H1 (cell line): ENCODE measurements around the gene RCBTB1. TPM values are rescaled to one million over a fixed set of nuclear protein-coding genes. Genes with fewer than 3 reads are reported as not detected.

ENCODE experiments used
- CTCF ChIA-PET: fragments of 300-600 bp; sonication (Branson Sonifier 250); formaldehyde crosslinking; loops from one replicate; lab custom pipeline; 2021; ENCODE audit not compliant: partially characterized antibody; lab: Charles Lee
- POLR2A ChIA-PET: fragments of 300-600 bp; sonication (Branson Sonifier 250); formaldehyde crosslinking; loops from one replicate; lab custom pipeline; 2021; ENCODE audit warnings: inconsistent platforms; ENCODE audit not compliant: partially characterized antibody; lab: Charles Lee
- DNase-seq, 2 experiments: peaks; one replicate each; pipeline versions ENCODE4 v3.0.0 to v3.0.0-alpha.2; 2010 to 2022; ENCODE audit warnings: low spot score in 2 of 2, low read depth in 1 of 2, mixed read lengths in 1 of 2
- FAIRE-seq: peaks from 2 replicates; lab custom pipeline; 2011; peaks lifted over from hg19 to GRCh38; lab: Jason Lieb, UNC
- H2AFZ ChIP-seq: 2 replicates; pipeline ENCODE4 v1.8.1; 2012; ENCODE audit warnings: low read length, inconsistent platforms
- H2AK5ac ChIP-seq: 2 replicates; pipeline ENCODE4 v1.6.1; 2013; ENCODE audit warnings: low read depth, low read length
- H2BK120ac ChIP-seq: replicated peaks from 2 replicates; pipeline ENCODE3; 2013; ENCODE audit warnings: low read depth, low read length, inconsistent platforms
- H2BK12ac ChIP-seq: 2 replicates; pipeline ENCODE4 v1.6.1; 2013; ENCODE audit warnings: low read depth, low read length
- H2BK15ac ChIP-seq: 2 replicates; pipeline ENCODE4 v1.6.1; 2013; ENCODE audit warnings: low read length
- H2BK20ac ChIP-seq: 2 replicates; pipeline ENCODE4 v1.6.1; 2013; ENCODE audit warnings: low read length
- H2BK5ac ChIP-seq: 2 replicates; pipeline ENCODE4 v1.6.1; 2013; ENCODE audit warnings: low read depth, low read length
- H3K14ac ChIP-seq: 2 replicates; pipeline ENCODE4 v1.6.1; 2013; ENCODE audit warnings: inconsistent platforms; ENCODE audit not compliant: insufficient read length
- H3K18ac ChIP-seq: 2 replicates; pipeline ENCODE4 v1.6.1; 2013; ENCODE audit warnings: low read length; ENCODE audit errors: extremely low read depth
- H3K23ac ChIP-seq: 2 replicates; pipeline ENCODE4 v1.6.1; 2013; ENCODE audit warnings: inconsistent platforms; ENCODE audit not compliant: insufficient read length
- H3K23me2 ChIP-seq: 2 replicates; pipeline ENCODE4 v1.6.1; 2013; ENCODE audit warnings: low read depth, low read length
- H3K27ac ChIP-seq: 2 replicates; pipeline ENCODE4 v1.6.1; 2011; ENCODE audit warnings: low read depth, low read length, inconsistent platforms
- H3K27me3 ChIP-seq, 4 experiments: replicated peaks in 1 of 4; 1 replicate in 1 of 4; 2 replicates in 3 of 4; pipeline versions ENCODE4 v1.6.1 to v1.8.1; 2011 to 2013; ENCODE audit warnings: low read length in 3 of 4, mild to moderate bottlenecking in 3 of 4, inconsistent platforms in 2 of 4, mixed read lengths in 2 of 4, moderate library complexity in 1 of 4; ENCODE audit not compliant: control insufficient read depth in 3 of 4, insufficient read depth in 3 of 4; ENCODE audit errors: extremely low read depth in 1 of 4
- H3K36me3 ChIP-seq, 4 experiments: 2 replicates each; pipeline versions ENCODE4 v1.6.1 to v1.8.1; 2011 to 2013; ENCODE audit warnings: mild to moderate bottlenecking in 4 of 4, low read length in 3 of 4, moderate library complexity in 2 of 4, control low read depth in 1 of 4, inconsistent platforms in 1 of 4; ENCODE audit not compliant: insufficient read depth in 4 of 4, control insufficient read depth in 2 of 4
- H3K4ac ChIP-seq: replicated peaks from 2 replicates; pipeline ENCODE3; 2013; ENCODE audit warnings: low read length, low read depth, mixed read lengths, inconsistent platforms; ENCODE audit not compliant: insufficient read length
- H3K4me1 ChIP-seq, 4 experiments: replicated peaks in 1 of 4; 1 replicate in 1 of 4; 2 replicates in 3 of 4; pipeline versions ENCODE4 v1.6.1 to v1.8.1; 2011 to 2013; ENCODE audit warnings: low read length in 3 of 4, inconsistent platforms in 2 of 4, mixed read lengths in 1 of 4; ENCODE audit not compliant: insufficient read depth in 4 of 4, control insufficient read depth in 3 of 4
- H3K4me2 ChIP-seq, 2 experiments: 2 replicates each; pipeline versions ENCODE4 v1.6.1 to v1.8.1; 2011 to 2013; ENCODE audit warnings: low read depth in 2 of 2, low read length in 2 of 2, control low read depth in 1 of 2, inconsistent platforms in 1 of 2, mild to moderate bottlenecking in 1 of 2; ENCODE audit not compliant: insufficient read depth in 1 of 2
- H3K4me3 ChIP-seq, 4 experiments: fragments of 200-600, 300-600 bp in 1 of 4; sonication (generic), shearing (Covaris generic), sonication (Bioruptor Twin) in 1 of 4; 2 replicates each; pipeline versions ENCODE4 v1.5.1 to v1.8.1; 2011 to 2016; ENCODE audit warnings: low read length in 4 of 4, low read depth in 3 of 4, control low read depth in 2 of 4, inconsistent platforms in 2 of 4, mild to moderate bottlenecking in 2 of 4, mixed read lengths in 1 of 4, moderate library complexity in 1 of 4; ENCODE audit not compliant: insufficient read depth in 2 of 4; ENCODE audit errors: extremely low read depth in 1 of 4
- H3K56ac ChIP-seq: replicated peaks from 2 replicates; pipeline ENCODE3; 2013; ENCODE audit warnings: low read depth, mild to moderate bottlenecking, mixed read lengths, low read length, inconsistent platforms; ENCODE audit not compliant: insufficient read length
- H3K79me1 ChIP-seq: 2 replicates; pipeline ENCODE4 v1.6.1; 2013; ENCODE audit warnings: low read depth, low read length, control low read depth
- H3K79me2 ChIP-seq, 2 experiments: 2 replicates each; pipeline versions ENCODE4 v1.6.1 to v1.8.1; 2012 to 2013; ENCODE audit warnings: low read length in 2 of 2, mild to moderate bottlenecking in 2 of 2, inconsistent platforms in 1 of 2; ENCODE audit not compliant: insufficient read depth in 2 of 2, control insufficient read depth in 1 of 2
- H3K9ac ChIP-seq, 4 experiments: replicated peaks in 1 of 4; 1 replicate in 1 of 4; 2 replicates in 3 of 4; pipeline versions ENCODE4 v1.6.1 to v1.8.1; 2011 to 2013; ENCODE audit warnings: low read depth in 3 of 4, low read length in 3 of 4, control low read depth in 2 of 4, mild to moderate bottlenecking in 2 of 4, moderate library complexity in 2 of 4, inconsistent platforms in 1 of 4; ENCODE audit errors: extremely low read depth in 1 of 4
- H3K9me3 ChIP-seq, 2 experiments: 2 replicates each; pipeline versions ENCODE4 v1.6.1 to v1.8.1; 2012 to 2013; ENCODE audit warnings: mild to moderate bottlenecking in 2 of 2, moderate library complexity in 2 of 2, control low read depth in 1 of 2, inconsistent platforms in 1 of 2, low read depth in 1 of 2, low read length in 1 of 2, mixed read lengths in 1 of 2; ENCODE audit not compliant: insufficient read depth in 2 of 2
- H4K20me1 ChIP-seq, 2 experiments: replicated peaks in 1 of 2; 2 replicates each; pipeline versions ENCODE3 to v1.8.1; 2011 to 2013; ENCODE audit warnings: inconsistent platforms in 2 of 2, low read length in 2 of 2, mild to moderate bottlenecking in 1 of 2; ENCODE audit not compliant: insufficient read depth in 2 of 2, control insufficient read depth in 1 of 2
- H4K5ac ChIP-seq: 2 replicates; pipeline ENCODE4 v1.6.1; 2013; ENCODE audit warnings: low read length, low read depth, mixed read lengths, inconsistent platforms; ENCODE audit not compliant: insufficient read length
- H4K8ac ChIP-seq: 2 replicates; pipeline ENCODE4 v1.8.0; 2013; ENCODE audit warnings: mild to moderate bottlenecking, moderate library complexity, low read length, inconsistent platforms; ENCODE audit not compliant: insufficient read depth; ENCODE audit errors: extremely low read depth
- H4K91ac ChIP-seq: replicated peaks from 2 replicates; pipeline ENCODE3; 2013; ENCODE audit warnings: low read length, mixed read lengths, inconsistent platforms; ENCODE audit not compliant: insufficient read length
- CBX8 ChIP-seq: fragments of 300-800, 300-1000 bp; sonication (generic); IDR thresholded peaks from 2 replicates; pipeline ENCODE4 v1.7.1; 2016; ENCODE audit warnings: low read depth, low read length, borderline replicate concordance
- EGR1 ChIP-seq: IDR thresholded peaks from 2 replicates; pipeline ENCODE4 v1.6.1; 2011; ENCODE audit warnings: low read depth, low read length, borderline replicate concordance
- KDM4A ChIP-seq: IDR thresholded peaks from one replicate; pipeline ENCODE4 v1.7.1; 2012; ENCODE audit warnings: low read depth, mild to moderate bottlenecking, moderate library complexity, low read length, inconsistent platforms; ENCODE audit not compliant: severe bottlenecking
- KDM5A ChIP-seq: fragments of 200-600 bp; IDR thresholded peaks from 2 replicates; pipeline ENCODE4 v1.7.1; 2012; ENCODE audit warnings: mild to moderate bottlenecking, low read length, inconsistent platforms, mixed read lengths
- MAFK ChIP-seq: IDR thresholded peaks from 2 replicates; pipeline ENCODE4 v1.6.1; 2012; ENCODE audit warnings: low read depth, mild to moderate bottlenecking, improper control_type of control experiment, low read length
- NRF1 ChIP-seq: IDR thresholded peaks from 2 replicates; pipeline ENCODE4 v1.6.1; 2011; ENCODE audit warnings: mild to moderate bottlenecking, low read depth, low read length, improper control_type of control experiment
- POLR2AphosphoS5 ChIP-seq: IDR thresholded peaks from 2 replicates; pipeline ENCODE4 v1.6.1; 2011; ENCODE audit warnings: low read depth, low read length
- SIN3A ChIP-seq, 2 experiments: IDR thresholded peaks in 1 of 2; conservative IDR thresholded peaks in 1 of 2; 2 replicates each; pipeline ENCODE4 v1.6.1; 2011 to 2012; ENCODE audit warnings: low read length in 2 of 2, improper control_type of control experiment in 1 of 2, low read depth in 1 of 2, mild to moderate bottlenecking in 1 of 2
- SIX5 ChIP-seq: IDR thresholded peaks from 2 replicates; pipeline ENCODE4 v1.6.1; 2011; ENCODE audit warnings: mild to moderate bottlenecking, low read depth, low read length
- SP1 ChIP-seq: IDR thresholded peaks from 2 replicates; pipeline ENCODE4 v1.6.1; 2011; ENCODE audit warnings: low read depth, low read length
- SP2 ChIP-seq: IDR thresholded peaks from 2 replicates; pipeline ENCODE4 v1.6.1; 2012; ENCODE audit warnings: mild to moderate bottlenecking, low read length, inconsistent platforms
- SRF ChIP-seq: IDR thresholded peaks from 2 replicates; pipeline ENCODE4 v1.6.1; 2011; ENCODE audit warnings: mild to moderate bottlenecking, low read depth, low read length, moderate library complexity
- SUZ12 ChIP-seq: fragments of 200-600 bp; sonication (generic); IDR thresholded peaks from 2 replicates; pipeline ENCODE4 v1.6.1; 2012; ENCODE audit warnings: mild to moderate bottlenecking, inconsistent platforms, low read length, moderate library complexity, mixed read lengths
- TAF1 ChIP-seq: IDR thresholded peaks from 2 replicates; pipeline ENCODE4 v1.6.1; 2011; ENCODE audit warnings: mild to moderate bottlenecking, low read depth, low read length
- WGBS, 2 experiments: shearing (Covaris generic) in 1 of 2; methylation state at CpG; one replicate each; pipeline versions ENCODE4 v1.1.6 to v1.1.7; 2013 to 2015; ENCODE audit warnings: low lambda C conversion rate in 2 of 2, mixed read lengths in 2 of 2, inconsistent platforms in 1 of 2, low coverage in 1 of 2, missing lambda C conversion rate in 1 of 2; ENCODE audit not compliant: insufficient replicate concordance in 2 of 2, insufficient coverage in 1 of 2, insufficient read length in 1 of 2; ENCODE audit errors: extremely low coverage in 1 of 2, missing lambda C conversion rate in 1 of 2; 5-methylcytosine and 5-hydroxymethylcytosine counted together
- polyA plus RNA-seq, 7 experiments: library from polyadenylated mRNA; depleted of rRNA in 3 of 7; stranded (reverse) in 5 of 7; unstranded in 2 of 7; fragments of >200 nt in 5 of 7; fragments of 200-250 nt in 2 of 7; gene quantifications; 1 replicate in 5 of 7; 2 replicates in 1 of 7; 4 replicates in 1 of 7; pipeline versions ENCODE4 v1.2.1 to v1.2.3, GENCODE V29; 2011 to 2013; ENCODE audit warnings: missing spikeins in 2 of 7, mixed read lengths in 2 of 7
- total RNA-seq: library from RNA; stranded (reverse); fragmentation: NEBNext Ultra II Directional; extraction: Animal tissue kit (Norgen Biotek cat#: 25700); gene quantifications from 2 replicates; pipeline ENCODE4 v1.2.1, GENCODE V29; 2021

Gene RCBTB1
- total and polyA plus RNA-seq, 2 of the 8 experiments (the other 6 are each of a cell fraction or from before 2014, with no cell fraction given): 13.7 to 29.8 TPM

DNA sequence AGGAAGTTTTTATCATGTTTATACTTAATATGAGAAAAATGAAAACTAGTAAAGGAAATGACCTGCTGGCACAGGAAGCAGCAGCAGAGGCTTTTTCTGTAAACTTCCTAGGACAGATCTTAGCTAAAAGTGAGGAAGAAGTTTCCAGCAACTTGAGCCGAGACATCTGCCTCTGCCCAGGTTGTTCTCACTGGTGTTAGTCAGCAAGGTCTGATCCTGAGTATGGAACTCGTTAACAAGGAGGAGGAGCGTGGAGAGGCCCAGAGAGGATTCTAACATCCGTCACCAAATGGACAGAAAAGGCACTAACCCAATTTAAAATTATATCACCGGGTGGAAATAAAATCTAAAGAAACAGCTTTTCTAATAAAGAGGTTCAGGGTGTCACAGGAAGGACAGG is 46.0 kb downstream of the RCBTB1 start:
- CTCF ChIA-PET: interaction anchor here (1.2 to 1.6 kb wide), 4 partner anchors 9 to 118 kb away, joined by 4 to 6 read pairs (median 4); no protein-coding TSS in a partner anchor
- Histone ChIP-seq H3K4me2 (no peak overlapping the region), H4K8ac (no peak overlapping the region), H3K14ac (no peak overlapping the region), H3K9me3 (no peaks in the 10 kb centered on the region), H2BK12ac (no peak overlapping the region), H3K27me3 (no peaks in the 10 kb centered on the region), H2BK20ac (no peak overlapping the region), H3K18ac (no peak overlapping the region), H3K79me2 (no peaks in the 10 kb centered on the region), H2AK5ac (no peak overlapping the region), H3K23me2 (no peaks in the 10 kb centered on the region), H3K79me1 (no peaks in the 10 kb centered on the region), H3K56ac (no peak overlapping the region), H3K9ac (no peak overlapping the region), H2BK15ac (no peak overlapping the region), H3K4me1 (no peaks in the 10 kb centered on the region), H3K4ac (no peak overlapping the region), H4K91ac (no peak overlapping the region), H3K27ac (no peak overlapping the region), H2BK120ac (no peak overlapping the region), H2BK5ac (no peak overlapping the region), H4K5ac (no peak overlapping the region), H3K36me3 (peaks cover 3 to 31% (median 11%) of the 10 kb centered on the region in 4 experiments; a peak in 5 of 8 replicates), H3K23ac (no peak overlapping the region), H2AFZ (no peak overlapping the region), H4K20me1 (no peaks in the 10 kb centered on the region), H3K4me3 (no peak overlapping the region)
- POLR2A ChIA-PET: interaction anchor here (1.6 kb wide), 1 partner anchor 9 kb away, joined by 5 read pairs; no protein-coding TSS in a partner anchor
- WGBS, 2 experiments: 85% methylated on average over 5 of the region's 5 CpGs; no CpG with 5 or more reads in 1 of the 2 experiments
- DNase-seq: no peak
- no peak for FAIRE-seq
- no peak for TF ChIP-seq SUZ12
- TF ChIP-seq KDM5A: no peak
- no peak for TF ChIP-seq SIN3A (conservative IDR thresholded peaks at IDR 0.05 in 1 of 2, IDR thresholded peaks at IDR 0.05 in 1 of 2; ENCODE audit: low read depth in 1 of 2, low read length in 2 of 2)
- no peak for TF ChIP-seq SP2
- TF ChIP-seq POLR2AphosphoS5: no peak
- no peak for TF ChIP-seq KDM4A
- no peak for TF ChIP-seq SP1
- no peak for TF ChIP-seq CBX8
- no peak for TF ChIP-seq NRF1
- no peak for TF ChIP-seq SRF
- TF ChIP-seq TAF1: no peak
- no peak for TF ChIP-seq SIX5
- TF ChIP-seq MAFK: no peak
- TF ChIP-seq EGR1: no peak
